K562 (cell line): ENCODE results near the gene DGKB.

Source experiments
- SMARCE1 ChIP-seq: fragments of 450-650 bp; IDR thresholded peaks from 2 replicates; pipeline ENCODE4 v1.7.1; 2016; ENCODE audit warnings: mild to moderate bottlenecking
- ZBTB33 ChIP-seq: sonication (generic); formaldehyde crosslinking; IDR thresholded peaks from 2 replicates; pipeline ENCODE4 v1.8.1; 2023; ENCODE audit warnings: mild to moderate bottlenecking, missing genetic modification reagents

GRCh38 chr7:14769261-14769660 lies 133.3 kb downstream of the DGKB start:
- no peak for TF ChIP-seq SMARCE1
- no peak for TF ChIP-seq ZBTB33 (CRISPR knock-in tag)
